ENCODE results near the gene CHAF1B.

The CHAF1B gene

GRCh38 chr21:36428761-36429432 lies 43.7 kb downstream of the CHAF1B start:
- no peak for DNase-seq (ENCODE audit: low spot score)

GRCh38 chr21:36429947-36430546 lies 44.9 kb downstream of the CHAF1B start:
- no peak for DNase-seq (ENCODE audit: low spot score)

- DNase-seq (ENCODE audit: low spot score): no peak
Measured at GRCh38 chr21:36430841-36431240, 45.6 kb downstream of the CHAF1B start.

GRCh38 chr21:36431252-36431651 lies 46.1 kb downstream of the CHAF1B start:
- no peak for DNase-seq (ENCODE audit: low spot score)

- DNase-seq (ENCODE audit: low spot score): no peak
Measured at GRCh38 chr21:36433059-36433709, 48.0 kb downstream of the CHAF1B start.

GRCh38 chr21:36434144-36434543 lies 49.0 kb downstream of the CHAF1B start:
- DNase-seq (ENCODE audit: low spot score): no peak

- no peak for DNase-seq (ENCODE audit: low spot score)
Measured at GRCh38 chr21:36436829-36437744, 51.9 kb downstream of the CHAF1B start.

GRCh38 chr21:36437745-36438128 lies 52.5 kb downstream of the CHAF1B start:
- no peak for DNase-seq (ENCODE audit: low spot score)

- no peak for DNase-seq (ENCODE audit: low spot score)
Measured at GRCh38 chr21:36441715-36442114, 56.5 kb downstream of the CHAF1B start.

- no peak for DNase-seq (ENCODE audit: low spot score)
Measured at GRCh38 chr21:36446301-36446700, 61.1 kb downstream of the CHAF1B start.

GRCh38 chr21:36450511-36450910 lies 65.3 kb downstream of the CHAF1B start:
- no peak for DNase-seq (ENCODE audit: low spot score)

- no peak for DNase-seq (ENCODE audit: low spot score)
Measured at GRCh38 chr21:36451506-36451905, 66.3 kb downstream of the CHAF1B start.

GRCh38 chr21:36452281-36452825 lies 67.2 kb downstream of the CHAF1B start:
- DNase-seq (ENCODE audit: low spot score): no peak

GRCh38 chr21:36454093-36454531 lies 68.9 kb downstream of the CHAF1B start:
- no peak for DNase-seq (ENCODE audit: low spot score)

- no peak for DNase-seq (ENCODE audit: low spot score)
Measured at GRCh38 chr21:36454706-36455105, 69.5 kb downstream of the CHAF1B start.

GRCh38 chr21:36456729-36457414 lies 71.7 kb downstream of the CHAF1B start:
- DNase-seq (ENCODE audit: low spot score): no peak

- DNase-seq (ENCODE audit: low spot score): no peak
Measured at GRCh38 chr21:36459098-36459497, 73.9 kb downstream of the CHAF1B start.

- DNase-seq (ENCODE audit: low spot score): no peak
Measured at GRCh38 chr21:36460866-36461265, 75.7 kb downstream of the CHAF1B start.

GRCh38 chr21:36461277-36461917 lies 76.2 kb downstream of the CHAF1B start:
- DNase-seq (ENCODE audit: low spot score): no peak

GRCh38 chr21:36461918-36462486 lies 76.8 kb downstream of the CHAF1B start:
- DNase-seq (ENCODE audit: low spot score): no peak

- DNase-seq (ENCODE audit: low spot score): no peak
Measured at GRCh38 chr21:36463204-36463603, 78.0 kb downstream of the CHAF1B start.

Measured in left forelimb (tissue), 1 donor.